ENCODE results near the gene TMEM239.
"Not testable (repeated sequence)": the region's sequence is repeated elsewhere in the genome, so short reads cannot be mapped to it uniquely, and the experiment has no call there.

TMEM239 gene

GRCh38 chr20:2820896-2821869 lies 5.0 kb downstream of the TMEM239 start:
- DNase-seq, result no peak

GRCh38 chr20:2822073-2822472 lies 5.9 kb downstream of the TMEM239 start:
- DNase-seq, result peak; percentile 54

- DNase-seq, result peak; percentile 17
Observed at GRCh38 chr20:2825761-2826160, 9.6 kb downstream of the TMEM239 start.

GRCh38 chr20:2826655-2827054 lies 10.5 kb downstream of the TMEM239 start:
- DNase-seq, result no peak

- no peak for DNase-seq
Observed at GRCh38 chr20:2829376-2829775, 13.2 kb downstream of the TMEM239 start.

- DNase-seq, result not testable (repeated sequence)
Observed at GRCh38 chr20:2831206-2831605, 15.0 kb downstream of the TMEM239 start.

- no peak for DNase-seq
Observed at GRCh38 chr20:2833761-2834160, 17.6 kb downstream of the TMEM239 start.

- no peak for DNase-seq
Observed at GRCh38 chr20:2834401-2835110, 18.4 kb downstream of the TMEM239 start.

- DNase-seq, result no peak
Observed at GRCh38 chr20:2835331-2835796, 19.2 kb downstream of the TMEM239 start.

- DNase-seq, result no peak
Observed at GRCh38 chr20:2836035-2836434, 19.9 kb downstream of the TMEM239 start.

- no peak for DNase-seq
Observed at GRCh38 chr20:2837221-2837960, 21.2 kb downstream of the TMEM239 start.

GRCh38 chr20:2838170-2838797 lies 22.1 kb downstream of the TMEM239 start:
- no peak for DNase-seq

- DNase-seq, result no peak
Observed at GRCh38 chr20:2838847-2839671, 22.9 kb downstream of the TMEM239 start.

- DNase-seq, result no peak
Observed at GRCh38 chr20:2839732-2840137, 23.6 kb downstream of the TMEM239 start.

- peak; percentile 93 for DNase-seq
Observed at GRCh38 chr20:2840138-2840966, 24.2 kb downstream of the TMEM239 start, which contains the start of the genes PCED1A and VPS16. TSS of gene PCED1A (minus strand) at chr20:2840655. CDS start at chr20:2839912, 743 bp downstream. TSS of gene VPS16 (plus strand) at chr20:2840745. CDS start at chr20:2840775, 30 bp downstream.

GRCh38 chr20:2840967-2841531 lies 24.9 kb downstream of the TMEM239 start:
- DNase-seq, result peak; percentile 55

GRCh38 chr20:2845607-2846006 lies 29.4 kb downstream of the TMEM239 start:
- DNase-seq, result peak; percentile 43

GRCh38 chr20:2846698-2847097 lies 30.5 kb downstream of the TMEM239 start:
- no peak for DNase-seq

GRCh38 chr20:2847802-2848201 lies 31.6 kb downstream of the TMEM239 start:
- DNase-seq, result no peak

- DNase-seq, result peak; percentile 16
Observed at GRCh38 chr20:2849529-2849928, 33.4 kb downstream of the TMEM239 start.
